ENCODE results near the gene UBD. TPM values are rescaled to one million over a fixed set of nuclear protein-coding genes. Genes with fewer than 3 reads are reported as not detected.
A peak's percentile ranks its signal among the peaks of the same experiment; 100 is the strongest.

The UBD gene
- total and polyA plus RNA-seq, 2 of the 13 experiments (the other 11 are each of a cell fraction or from before 2014, with no cell fraction given) = 13.9 to 172 TPM

DNA sequence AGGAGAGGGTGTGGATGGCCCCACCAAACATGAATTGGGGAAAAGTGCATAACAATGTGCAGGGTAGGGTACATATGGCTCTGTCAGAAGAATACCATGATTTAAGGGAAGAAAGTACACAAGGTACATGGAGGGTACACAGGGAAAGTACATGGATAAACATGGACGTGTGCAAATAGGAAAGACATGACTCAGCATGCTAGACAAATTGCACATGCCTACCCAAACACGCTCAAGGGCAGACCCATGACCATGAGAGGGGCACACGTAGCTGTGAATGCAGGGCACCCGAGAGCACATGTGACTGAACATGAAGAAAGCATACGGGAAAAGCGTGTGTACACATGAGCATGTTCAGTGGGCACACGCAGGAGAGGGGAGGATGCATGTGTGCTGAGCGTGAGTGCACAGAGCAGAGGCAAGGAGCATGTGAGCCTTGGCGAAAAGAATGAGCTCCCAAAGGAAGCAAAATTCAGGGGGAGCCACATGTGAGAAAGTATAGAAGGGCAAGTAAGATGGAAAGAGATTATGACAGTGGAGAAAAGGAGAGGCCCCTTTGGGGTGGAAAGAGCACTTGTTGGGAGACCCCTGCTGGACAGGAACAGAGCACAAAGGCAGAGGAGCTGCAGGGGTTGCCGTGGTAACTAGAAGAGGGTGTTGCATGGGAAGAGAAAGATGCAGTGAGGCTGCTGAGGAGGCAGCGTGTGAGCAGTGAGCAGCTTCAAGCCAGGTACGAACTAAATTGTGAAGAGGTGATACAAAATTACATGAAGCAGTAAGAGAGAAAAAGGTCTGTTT, 43.2 kb upstream of the UBD start:
- Histone ChIP-seq H3K27ac (ENCODE audit: extremely low read length, insufficient read depth, low read length) (no peak overlapping the region), H3K9ac (ENCODE audit: insufficient read depth, low read depth, low read length) (no peak overlapping the region), H3K36me3 (replicated peaks in 1 of 2; ENCODE audit: control insufficient read depth in 1 of 2, insufficient read depth in 2 of 2, low read length in 2 of 2) (no peaks in the 10 kb centered on the region), H3K4me1 (ENCODE audit: insufficient read depth, low read length) (no peaks in the 10 kb centered on the region), H3K79me2 (ENCODE audit: insufficient read depth, low read length) (no peaks in the 10 kb centered on the region), H2AFZ (ENCODE audit: low read length) (no peak overlapping the region), H3K4me3 (replicated peaks in 1 of 3; ENCODE audit: insufficient read depth in 1 of 3, low read depth in 2 of 3, low read length in 3 of 3) (no peak overlapping the region), H3K9me3 (ENCODE audit: low read length) (no peaks in the 10 kb centered on the region), H4K20me1 (ENCODE audit: insufficient read depth, low read length) (no peaks in the 10 kb centered on the region), H3K4me2 (ENCODE audit: low read depth, low read length) (no peak overlapping the region), H3K27me3 (ENCODE audit: control insufficient read depth in 1 of 2, insufficient read depth in 2 of 2, low read length in 2 of 2) (peaks cover 0 to 14% of the 10 kb centered on the region in 2 experiments; a peak in 1 of 5 replicates)
- in situ Hi-C loops (cut with HindIII; ENCODE audit: extremely low pct_ligation_motif_present, low pct_unique_long_range_greater_than_20kb) = no loop called here
- CTCF ChIA-PET (ENCODE audit: low intra/inter-chr PET ratio, low total read pairs) = interaction anchor here (1.8 kb wide), 1 partner anchor 227 kb away, joined by 4 read pairs; the partner anchor contains the start of gene OR12D3
- FAIRE-seq (peak; percentile 50), ATAC-seq (peak; percentile 85), DNase-seq (ENCODE audit: low spot score) (peak; percentile 35)
- POLR2A ChIA-PET = no interaction called here
- WGBS (ENCODE audit: low lambda C conversion rate) = 32% methylated on average over 12 of the region's 12 CpGs
- intact Hi-C loops (cut with micrococcal nuclease; ENCODE audit: unreplicated experiment) = no loop called here
- BruUV-seq (replicated peaks) = no TSS peak
- TF ChIP-seq XRCC5 (optimal IDR thresholded peaks at IDR 0.05; ENCODE audit: low read length) = peak; percentile 22
- TF ChIP-seq MAFK (conservative IDR thresholded peaks at IDR 0.05 in 1 of 2, IDR thresholded peaks at IDR 0.05 in 1 of 2; ENCODE audit: low read length in 2 of 2) = peak; percentile 67
- TF ChIP-seq ERF (CRISPR knock-in tag; IDR thresholded peaks at IDR 0.05) = no peak
- no peak for TF ChIP-seq ZNF619 (CRISPR knock-in tag; IDR thresholded peaks at IDR 0.05)
- TF ChIP-seq PAF1 (CRISPR knock-in tag; IDR thresholded peaks at IDR 0.05) = no peak
- TF ChIP-seq RELA (CRISPR knock-in tag; IDR thresholded peaks at IDR 0.05) = no peak
- peak; percentile 36; the same call in 1 of the 2 replicates for TF ChIP-seq RFX1 (IDR thresholded peaks at IDR 0.05)
- TF ChIP-seq ZFYVE20 (CRISPR knock-in tag; IDR thresholded peaks at IDR 0.05; ENCODE audit: borderline replicate concordance, low read depth) = no peak
- TF ChIP-seq PRMT3 (CRISPR knock-in tag; IDR thresholded peaks at IDR 0.05; ENCODE audit: borderline replicate concordance, low read depth) = no peak
- TF ChIP-seq, protein P1, sequence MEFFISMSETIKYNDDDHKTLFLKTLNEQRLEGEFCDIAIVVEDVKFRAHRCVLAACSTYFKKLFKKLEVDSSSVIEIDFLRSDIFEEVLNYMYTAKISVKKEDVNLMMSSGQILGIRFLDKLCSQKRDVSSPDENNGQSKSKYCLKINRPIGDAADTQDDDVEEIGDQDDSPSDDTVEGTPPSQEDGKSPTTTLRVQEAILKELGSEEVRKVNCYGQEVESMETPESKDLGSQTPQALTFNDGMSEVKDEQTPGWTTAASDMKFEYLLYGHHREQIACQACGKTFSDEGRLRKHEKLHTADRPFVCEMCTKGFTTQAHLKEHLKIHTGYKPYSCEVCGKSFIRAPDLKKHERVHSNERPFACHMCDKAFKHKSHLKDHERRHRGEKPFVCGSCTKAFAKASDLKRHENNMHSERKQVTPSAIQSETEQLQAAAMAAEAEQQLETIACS (CRISPR knock-in tag; IDR thresholded peaks at IDR 0.05) = no peak
- no peak for TF ChIP-seq PHF21A (CRISPR knock-in tag; IDR thresholded peaks at IDR 0.05)
- no peak for TF ChIP-seq KLF16 (CRISPR knock-in tag; IDR thresholded peaks at IDR 0.05)
- TF ChIP-seq ZNF33B (CRISPR knock-in tag; IDR thresholded peaks at IDR 0.05) = no peak
- TF ChIP-seq NFYC (CRISPR knock-in tag; IDR thresholded peaks at IDR 0.05) = no peak
- TF ChIP-seq, protein P2, sequence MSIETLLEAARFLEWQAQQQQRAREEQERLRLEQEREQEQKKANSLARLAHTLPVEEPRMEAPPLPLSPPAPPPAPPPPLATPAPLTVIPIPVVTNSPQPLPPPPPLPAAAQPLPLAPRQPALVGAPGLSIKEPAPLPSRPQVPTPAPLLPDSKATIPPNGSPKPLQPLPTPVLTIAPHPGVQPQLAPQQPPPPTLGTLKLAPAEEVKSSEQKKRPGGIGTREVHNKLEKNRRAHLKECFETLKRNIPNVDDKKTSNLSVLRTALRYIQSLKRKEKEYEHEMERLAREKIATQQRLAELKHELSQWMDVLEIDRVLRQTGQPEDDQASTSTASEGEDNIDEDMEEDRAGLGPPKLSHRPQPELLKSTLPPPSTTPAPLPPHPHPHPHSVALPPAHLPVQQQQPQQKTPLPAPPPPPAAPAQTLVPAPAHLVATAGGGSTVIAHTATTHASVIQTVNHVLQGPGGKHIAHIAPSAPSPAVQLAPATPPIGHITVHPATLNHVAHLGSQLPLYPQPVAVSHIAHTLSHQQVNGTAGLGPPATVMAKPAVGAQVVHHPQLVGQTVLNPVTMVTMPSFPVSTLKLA (IDR thresholded peaks at IDR 0.05) = peak; percentile 63; the same call in 1 of the 2 replicates
- TF ChIP-seq ZNF720 (CRISPR knock-in tag; IDR thresholded peaks at IDR 0.05) = no peak
- TF ChIP-seq PHB2 (IDR thresholded peaks at IDR 0.05; ENCODE audit: partially characterized antibody) = no peak
- no peak for TF ChIP-seq MIXL1 (CRISPR knock-in tag; IDR thresholded peaks at IDR 0.05)
- TF ChIP-seq RFX3 (CRISPR knock-in tag; IDR thresholded peaks at IDR 0.05) = peak; percentile 65
- TF ChIP-seq ZNF703 (CRISPR knock-in tag; IDR thresholded peaks at IDR 0.05; ENCODE audit: borderline replicate concordance) = no peak
- no peak for TF ChIP-seq REL (CRISPR knock-in tag; conservative IDR thresholded peaks at IDR 0.05)
- TF ChIP-seq, protein P3, sequence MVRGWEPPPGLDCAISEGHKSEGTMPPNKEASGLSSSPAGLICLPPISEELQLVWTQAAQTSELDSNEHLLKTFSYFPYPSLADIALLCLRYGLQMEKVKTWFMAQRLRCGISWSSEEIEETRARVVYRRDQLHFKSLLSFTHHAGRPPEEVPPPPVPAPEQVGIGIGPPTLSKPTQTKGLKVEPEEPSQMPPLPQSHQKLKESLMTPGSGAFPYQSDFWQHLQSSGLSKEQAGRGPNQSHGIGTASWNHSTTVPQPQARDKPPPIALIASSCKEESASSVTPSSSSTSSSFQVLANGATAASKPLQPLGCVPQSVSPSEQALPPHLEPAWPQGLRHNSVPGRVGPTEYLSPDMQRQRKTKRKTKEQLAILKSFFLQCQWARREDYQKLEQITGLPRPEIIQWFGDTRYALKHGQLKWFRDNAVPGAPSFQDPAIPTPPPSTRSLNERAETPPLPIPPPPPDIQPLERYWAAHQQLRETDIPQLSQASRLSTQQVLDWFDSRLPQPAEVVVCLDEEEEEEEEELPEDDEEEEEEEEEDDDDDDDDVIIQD (CRISPR knock-in tag; IDR thresholded peaks at IDR 0.05; ENCODE audit: low read depth) = no peak
- TF ChIP-seq ZNF605 (CRISPR knock-in tag; IDR thresholded peaks at IDR 0.05) = 0 out of 2 replicates have a peak, but pooled peaks have one; percentile 33

All from HepG2 (cell line).